HG03280 (cell line): Measurements from ENCODE around the gene PLBD2.

ENCODE experiments used
- ATAC-seq: cut with Tn5 transposase; IDR thresholded peaks from one replicate; pipeline ENCODE4 v1.9.1; 2021; ENCODE audit warnings: mild to moderate bottlenecking, moderate library complexity; ENCODE audit not compliant: unreplicated experiment

The PLBD2 gene

GRCh38 chr12:113439606-113440030, 81.2 kb downstream of the PLBD2 start:
- ATAC-seq = no peak

- ATAC-seq = no peak
These were observed 81.9 kb downstream of the PLBD2 start for GRCh38 chr12:113440336-113440735.
